Measurements from ENCODE around the gene SMIM41.

- TF ChIP-seq CTCF (IDR thresholded peaks at IDR 0.05 in 8 of 11, conservative IDR thresholded peaks at IDR 0.05 in 3 of 11) = no peak
- TF ChIP-seq POLR2A (IDR thresholded peaks at IDR 0.05) = no peak
- no peak for TF ChIP-seq POLR2AphosphoS5 (IDR thresholded peaks at IDR 0.05)
Measured at GRCh38 chr12:52086944-52087835, 7.7 kb downstream of the SMIM41 start.
